ENCODE measurements around the gene SV2C.

Gene SV2C

GRCh38 chr5:76099756-76100155, 16.6 kb downstream of the SV2C start:
- DNase-seq (ENCODE audit: low spot score): no peak

GRCh38 chr5:76104027-76104426, 20.8 kb downstream of the SV2C start:
- DNase-seq (ENCODE audit: low spot score): no peak

GRCh38 chr5:76106149-76106548, 23.0 kb downstream of the SV2C start:
- no peak for DNase-seq (ENCODE audit: low spot score)

- no peak for DNase-seq (ENCODE audit: low spot score)
These were observed 28.4 kb downstream of the SV2C start for GRCh38 chr5:76111477-76112174.

- no peak for DNase-seq (ENCODE audit: low spot score)
These were observed 29.9 kb downstream of the SV2C start for GRCh38 chr5:76113103-76113502.

GRCh38 chr5:76114179-76114851, 31.1 kb downstream of the SV2C start:
- DNase-seq (ENCODE audit: low spot score): no peak

GRCh38 chr5:76125346-76125745, 42.2 kb downstream of the SV2C start:
- DNase-seq (ENCODE audit: low spot score): no peak

- no peak for DNase-seq (ENCODE audit: low spot score)
These were observed 42.7 kb downstream of the SV2C start for GRCh38 chr5:76125888-76126287.

GRCh38 chr5:76134003-76134402, 50.8 kb downstream of the SV2C start:
- DNase-seq (ENCODE audit: low spot score): no peak

- no peak for DNase-seq (ENCODE audit: low spot score)
These were observed 51.5 kb downstream of the SV2C start for GRCh38 chr5:76134646-76135045.

- no peak for DNase-seq (ENCODE audit: low spot score)
These were observed 54.8 kb downstream of the SV2C start for GRCh38 chr5:76137887-76138542.

GRCh38 chr5:76143884-76144283, 60.7 kb downstream of the SV2C start:
- no peak for DNase-seq (ENCODE audit: low spot score)

GRCh38 chr5:76144513-76145274, 61.5 kb downstream of the SV2C start:
- DNase-seq (ENCODE audit: low spot score): no peak

GRCh38 chr5:76145945-76146344, 62.8 kb downstream of the SV2C start:
- no peak for DNase-seq (ENCODE audit: low spot score)

- no peak for DNase-seq (ENCODE audit: low spot score)
These were observed 66.5 kb downstream of the SV2C start for GRCh38 chr5:76149636-76150035.

- DNase-seq (ENCODE audit: low spot score): no peak
These were observed 69.0 kb downstream of the SV2C start for GRCh38 chr5:76152161-76152560.

GRCh38 chr5:76152700-76153099, 69.5 kb downstream of the SV2C start:
- no peak for DNase-seq (ENCODE audit: low spot score)

- DNase-seq (ENCODE audit: low spot score): no peak
These were observed 70.1 kb downstream of the SV2C start for GRCh38 chr5:76153271-76153670.

GRCh38 chr5:76154009-76154690, 71.0 kb downstream of the SV2C start:
- no peak for DNase-seq (ENCODE audit: low spot score)

GRCh38 chr5:76155536-76155935, 72.4 kb downstream of the SV2C start:
- no peak for DNase-seq (ENCODE audit: low spot score)

- no peak for DNase-seq (ENCODE audit: low spot score)
These were observed 79.2 kb downstream of the SV2C start for GRCh38 chr5:76162335-76162734.

GRCh38 chr5:76163111-76163628, 80.0 kb downstream of the SV2C start:
- no peak for DNase-seq (ENCODE audit: low spot score)

Data from globus pallidus (tissue), 1 donor.